K562 (cell line): ENCODE results near the gene METRNL. TPM values are rescaled to one million over a fixed set of nuclear protein-coding genes. Genes with fewer than 3 reads are reported as not detected.

ENCODE experiments used
- ATAC-seq: fragments of 200-7000 bp; cut with Tn5 transposase; 3 replicates; pipeline ENCODE4 v1.9.1; 2020; ENCODE audit warnings: moderate library complexity
- BruUV-seq: library from RNA; stranded (reverse); fragments of 400-500 nt; replicated peaks from 2 replicates; lab custom pipeline; 2021; lab: Mats Ljungman, UMichigan
- CTCF ChIA-PET: fragments of 300-600 bp; formaldehyde crosslinking; extraction: SDS; loops from one replicate; lab custom pipeline; 2021; ENCODE audit warnings: low intra/inter-chr PET ratio; lab: Yijun Ruan, JAX
- POLR2A ChIA-PET: fragments of 300-600, 350-650 bp; sonication (Branson Sonifier 250); formaldehyde crosslinking; extraction: SDS; loops from one replicate; lab custom pipeline; 2021; ENCODE audit warnings: antibody characterized with exemption, inconsistent platforms; lab: Yijun Ruan, JAX
- DNase-seq, 4 experiments: peaks; one replicate each; pipeline versions ENCODE4 v3.0.0 to v3.0.0-alpha.2; 2011 to 2018; ENCODE audit warnings: low spot score in 3 of 4, mixed read lengths in 3 of 4; ENCODE audit errors: extremely low read depth in 1 of 4
- FAIRE-seq: peaks from 2 replicates; lab custom pipeline; 2011; peaks lifted over from hg19 to GRCh38; lab: Jason Lieb, UNC
- H2AFZ ChIP-seq: 2 replicates; pipeline ENCODE4 v1.6.0; 2011; ENCODE audit warnings: low read depth, low read length, control low read depth, inconsistent platforms
- H3K27ac ChIP-seq: fragments of 200-600 bp; 3 replicates; pipeline ENCODE4 v1.8.0; 2011; ENCODE audit warnings: low read depth, mild to moderate bottlenecking, control low read depth, inconsistent platforms, low read length, moderate library complexity, mixed read lengths; ENCODE audit errors: extremely low read depth
- H3K27me3 ChIP-seq, 2 experiments: fragments of 300-600 bp in 1 of 2; 2 replicates in 1 of 2; 3 replicates in 1 of 2; pipeline versions ENCODE4 v1.6.0 to v1.8.0; 2011; ENCODE audit warnings: inconsistent platforms in 2 of 2, low read length in 2 of 2, mild to moderate bottlenecking in 1 of 2, mixed read lengths in 1 of 2, moderate library complexity in 1 of 2; ENCODE audit not compliant: control insufficient read depth in 2 of 2, insufficient read depth in 2 of 2
- H3K36me3 ChIP-seq: fragments of 300-600 bp; 3 replicates; pipeline ENCODE4 v1.8.0; 2011; ENCODE audit warnings: mild to moderate bottlenecking, low read length, inconsistent platforms; ENCODE audit not compliant: control insufficient read depth, insufficient read depth
- H3K4me1 ChIP-seq, 2 experiments: fragments of 200-600 bp in 1 of 2; replicated peaks in 1 of 2; 2 replicates in 1 of 2; 3 replicates in 1 of 2; pipeline versions ENCODE4 v1.5.1 to v1.8.0; 2011; ENCODE audit warnings: inconsistent platforms in 2 of 2, low read length in 2 of 2, mild to moderate bottlenecking in 1 of 2, mixed read lengths in 1 of 2, moderate library complexity in 1 of 2; ENCODE audit not compliant: control insufficient read depth in 2 of 2, insufficient read depth in 2 of 2
- H3K4me2 ChIP-seq: 2 replicates; pipeline ENCODE4 v1.6.1; 2011; ENCODE audit warnings: low read length, control low read depth, inconsistent platforms, mixed read lengths; ENCODE audit not compliant: insufficient read depth
- H3K4me3 ChIP-seq: fragments of 200-600 bp; sonication (generic), shearing (Covaris generic); 2 replicates; pipeline ENCODE4 v1.5.1; 2016; ENCODE audit warnings: control low read depth, inconsistent platforms
- H3K79me2 ChIP-seq: fragments of 200-600 bp; 3 replicates; pipeline ENCODE4 v1.8.0; 2011; ENCODE audit warnings: low read length, inconsistent platforms; ENCODE audit not compliant: control insufficient read depth, insufficient read depth
- H3K9ac ChIP-seq, 2 experiments: 2 replicates each; pipeline versions ENCODE4 v1.6.0 to v1.6.1; 2011; ENCODE audit warnings: low read depth in 2 of 2, low read length in 2 of 2, control low read depth in 1 of 2, inconsistent platforms in 1 of 2, mild to moderate bottlenecking in 1 of 2, mixed read lengths in 1 of 2; ENCODE audit not compliant: insufficient read depth in 1 of 2
- H3K9me1 ChIP-seq: one replicate; pipeline ENCODE4 v1.6.0; 2011; ENCODE audit warnings: inconsistent platforms, mild to moderate bottlenecking, low read length, moderate library complexity; ENCODE audit not compliant: control insufficient read depth, insufficient read depth
- H3K9me3 ChIP-seq: replicated peaks from 2 replicates; pipeline ENCODE4 v1.5.1; 2011; ENCODE audit warnings: low read depth, low read length, inconsistent platforms; ENCODE audit not compliant: control insufficient read depth, insufficient read depth
- H4K20me1 ChIP-seq: replicated peaks from 2 replicates; pipeline ENCODE4 v1.6.1; 2011; ENCODE audit warnings: low read length, inconsistent platforms, mixed read lengths; ENCODE audit not compliant: control insufficient read depth, insufficient read depth
- BDP1 ChIP-seq: IDR thresholded peaks from 3 replicates; pipeline ENCODE4 v1.6.1; 2011; ENCODE audit not compliant: insufficient read length, insufficient read depth
- GATAD2B ChIP-seq: fragments of 450-650 bp; IDR thresholded peaks from 2 replicates; pipeline ENCODE4 v1.6.1; 2017; ENCODE audit warnings: mild to moderate bottlenecking, borderline replicate concordance
- KDM2B ChIP-seq: fragments of 250-450 bp; sonication (Bioruptor Pico); IDR thresholded peaks from 2 replicates; pipeline ENCODE4 v1.8.0; 2021; ENCODE audit warnings: mild to moderate bottlenecking, moderate library complexity
- NONO ChIP-seq, 2 experiments: fragments of 200-400 bp in 1 of 2; fragments of 450-650 bp in 1 of 2; formaldehyde crosslinking in 1 of 2; IDR thresholded peaks; 2 replicates each; pipeline ENCODE4 v1.6.1; 2017; ENCODE audit warnings: low read depth in 2 of 2, mild to moderate bottlenecking in 2 of 2, moderate library complexity in 2 of 2, low read length in 1 of 2
- NR3C1 ChIP-seq: sonication (generic); formaldehyde crosslinking; IDR thresholded peaks from 2 replicates; pipeline ENCODE4 v1.8.1; 2022; ENCODE audit warnings: missing genetic modification reagents
- RB1 ChIP-seq: fragments of 450-650 bp; IDR thresholded peaks from 2 replicates; pipeline ENCODE4 v1.6.1; 2017; ENCODE audit warnings: low read depth, mild to moderate bottlenecking
- RHOXF2B ChIP-seq: fragments of 250-450 bp; sonication (Bioruptor Pico); conservative IDR thresholded peaks from 2 replicates; pipeline ENCODE4 v1.5.1; 2021
- SREBF2 ChIP-seq: sonication (generic); formaldehyde crosslinking; IDR thresholded peaks from 2 replicates; pipeline ENCODE4 v1.4.0; 2020; ENCODE audit warnings: mild to moderate bottlenecking, missing genetic modification reagents
- ZBTB1 ChIP-seq: sonication (generic); formaldehyde crosslinking; IDR thresholded peaks from 2 replicates; pipeline ENCODE4 v1.8.1; 2023; ENCODE audit warnings: missing genetic modification reagents, low read depth, mild to moderate bottlenecking, borderline replicate concordance
- WGBS: fragments of 100-300 bp; shearing (Covaris generic); methylation state at CpG from one replicate; pipeline ENCODE4 v1.1.6; 2016; ENCODE audit warnings: low coverage, mixed read lengths; ENCODE audit not compliant: insufficient coverage; ENCODE audit errors: missing lambda C conversion rate; 5-methylcytosine and 5-hydroxymethylcytosine counted together
- in situ Hi-C: fragments of 300-500 bp; cut with MboI; formaldehyde crosslinking; loops from 4 replicates; pipeline ENCODE4 v1.15.0; 2018; ENCODE audit warnings: inconsistent platforms, mixed read lengths
- intact Hi-C: fragments of 100-400 bp; cut with micrococcal nuclease; formaldehyde crosslinking; loops from 2 replicates; pipeline ENCODE4 v1.14.2; 2022
- polyA plus RNA-seq, 8 experiments: library from polyadenylated mRNA; depleted of rRNA in 4 of 8; stranded (reverse) in 5 of 8; unstranded in 3 of 8; fragments of >200 nt; fragmentation: Nextera tagmentation in 2 of 8; fragmentation: Illumina TruSeq in 1 of 8; extraction: Ambion mirVana in 2 of 8; extraction: Trizol in 1 of 8; gene quantifications; 2 replicates each; pipeline versions ENCODE4 v1.2.1 to v1.2.3, GENCODE V29; 2011 to 2014; ENCODE audit warnings: inconsistent platforms in 1 of 8, missing spikeins in 1 of 8
- total RNA-seq, 7 experiments: library from RNA; depleted of rRNA in 6 of 7; stranded (reverse); fragments of >200 nt in 6 of 7; fragmentation: Illumina TruSeq in 2 of 7; extraction: Trizol in 2 of 7; gene quantifications; 2 replicates each; pipeline versions ENCODE4 v1.2.1 to v1.2.3, GENCODE V29; 2011 to 2021; ENCODE audit warnings: low replicate concordance in 1 of 7
- TF ChIP-seq, protein P1 (sequence below): fragments of 250-450 bp; sonication (Bioruptor Pico); IDR thresholded peaks from 2 replicates; pipeline ENCODE4 v1.9.0; 2021; ENCODE audit warnings: mild to moderate bottlenecking, inconsistent platforms
- TF ChIP-seq, protein P2 (sequence below): fragments of 250-450 bp; sonication (Bioruptor Pico); IDR thresholded peaks from 2 replicates; pipeline ENCODE4 v1.4.0; 2020; ENCODE audit warnings: mild to moderate bottlenecking, moderate library complexity, borderline replicate concordance
- TF ChIP-seq, protein P3 (sequence below): fragments of 450-650 bp; IDR thresholded peaks from 2 replicates; pipeline ENCODE4 v1.6.1; 2016; ENCODE audit warnings: low read depth, mild to moderate bottlenecking, moderate library complexity
- TF ChIP-seq, protein P4 (sequence below), 2 experiments: IDR thresholded peaks; 2 replicates each; pipeline ENCODE4 v1.6.1; 2011; ENCODE audit warnings: borderline replicate concordance in 1 of 2, control low read depth in 1 of 2, low read depth in 1 of 2, low read length in 1 of 2, mild to moderate bottlenecking in 1 of 2, mixed read lengths in 1 of 2, moderate library complexity in 1 of 2; ENCODE audit not compliant: insufficient read depth in 1 of 2, insufficient read length in 1 of 2, poor library complexity in 1 of 2, severe bottlenecking in 1 of 2; ENCODE audit errors: extremely low read depth in 1 of 2

Gene METRNL
- total and polyA plus RNA-seq, 9 of the 15 experiments (the other 6 are each of a cell fraction or from before 2014, with no cell fraction given): 0.17 to 31.8 (median 2.9) TPM

DNA sequence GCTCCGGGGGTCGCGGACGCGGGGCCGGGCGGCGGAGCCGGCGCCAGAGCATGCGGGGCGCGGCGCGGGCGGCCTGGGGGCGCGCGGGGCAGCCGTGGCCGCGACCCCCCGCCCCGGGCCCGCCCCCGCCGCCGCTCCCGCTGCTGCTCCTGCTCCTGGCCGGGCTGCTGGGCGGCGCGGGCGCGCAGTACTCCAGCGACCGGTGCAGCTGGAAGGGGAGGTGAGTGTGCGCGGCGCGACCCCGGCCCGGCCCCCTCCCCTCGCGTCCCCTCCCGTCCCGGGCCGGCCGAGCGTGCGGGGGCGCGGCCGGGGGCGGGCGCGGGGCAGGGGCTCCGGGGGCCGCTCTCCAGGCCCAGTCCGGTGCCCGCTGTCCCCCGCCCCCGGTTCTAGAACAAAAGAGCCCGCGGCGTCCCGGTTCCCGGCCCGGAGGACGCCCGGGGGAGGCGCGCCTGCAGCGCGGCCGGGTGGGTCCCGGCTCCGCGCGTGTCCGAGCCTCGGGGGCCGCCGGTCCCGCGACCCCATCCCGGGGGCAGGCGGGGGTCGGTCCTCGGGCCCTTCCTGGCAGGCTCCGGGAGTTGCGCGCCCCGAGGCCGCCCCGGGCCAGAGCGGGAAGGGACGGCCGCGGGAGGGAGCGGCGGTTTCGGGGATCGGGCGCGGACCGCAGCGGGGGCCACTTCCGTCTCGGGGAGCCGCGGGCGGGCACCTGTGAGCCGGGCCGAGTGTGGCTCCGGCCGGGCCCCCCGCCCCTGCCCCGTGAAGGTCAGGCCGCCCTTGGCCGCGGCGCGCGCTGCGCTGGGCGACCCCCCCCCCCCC is 563 bp downstream of the METRNL start:
- BruUV-seq: no TSS peak
- H4K20me1 ChIP-seq: peaks cover 33% of the 10 kb centered on the region
- H3K9me1 ChIP-seq: peaks cover 3% of the 10 kb centered on the region
- peaks cover 34% of the 10 kb centered on the region; the same call in 2 of the 3 replicates for H3K36me3 ChIP-seq
- peaks cover 7 to 69% of the 10 kb centered on the region in 2 experiments for H3K4me1 ChIP-seq
- H3K27me3 ChIP-seq: peaks cover 0 to 5% of the 10 kb centered on the region in 2 experiments; a peak in 1 of 5 replicates
- H3K9ac ChIP-seq: peak overlapping the region; percentile 68 to 91; a peak in 3 of 4 replicates
- in situ Hi-C loops (no loop called here), intact Hi-C loops (no loop called here)
- H3K79me2 ChIP-seq: peaks cover 46% of the 10 kb centered on the region
- DNase-seq: peak in 3 of 4 experiments; percentile 45 to 61 (median 60)
- H3K4me2 ChIP-seq: peak overlapping the region; percentile 37; the same call in 1 of the 2 replicates
- ChIA-PET POLR2A (interaction anchor here (0.9 kb wide), 1 partner anchor 14 kb away, joined by 5 read pairs; no protein-coding TSS in a partner anchor), CTCF (no interaction called here)
- no peak for FAIRE-seq
- H3K9me3 ChIP-seq: no peaks in the 10 kb centered on the region
- peak overlapping the region; percentile 45; the same call in 1 of the 2 replicates for H2AFZ ChIP-seq
- ATAC-seq: no peak
- WGBS: 0% methylated on average over 12 of the region's 127 CpGs
- peak overlapping the region; percentile 66 for H3K4me3 ChIP-seq
- peak overlapping the region; percentile 75; the same call in 1 of the 3 replicates for H3K27ac ChIP-seq
- TF ChIP-seq RB1: peak; percentile 68
- peak; percentile 66; the same call in 1 of the 2 replicates for TF ChIP-seq KDM2B (CRISPR knock-in tag)
- TF ChIP-seq GATAD2B: peak; percentile 68
- TF ChIP-seq BDP1: no peak
- TF ChIP-seq NR3C1 (CRISPR knock-in tag): no peak
- TF ChIP-seq, protein P1, sequence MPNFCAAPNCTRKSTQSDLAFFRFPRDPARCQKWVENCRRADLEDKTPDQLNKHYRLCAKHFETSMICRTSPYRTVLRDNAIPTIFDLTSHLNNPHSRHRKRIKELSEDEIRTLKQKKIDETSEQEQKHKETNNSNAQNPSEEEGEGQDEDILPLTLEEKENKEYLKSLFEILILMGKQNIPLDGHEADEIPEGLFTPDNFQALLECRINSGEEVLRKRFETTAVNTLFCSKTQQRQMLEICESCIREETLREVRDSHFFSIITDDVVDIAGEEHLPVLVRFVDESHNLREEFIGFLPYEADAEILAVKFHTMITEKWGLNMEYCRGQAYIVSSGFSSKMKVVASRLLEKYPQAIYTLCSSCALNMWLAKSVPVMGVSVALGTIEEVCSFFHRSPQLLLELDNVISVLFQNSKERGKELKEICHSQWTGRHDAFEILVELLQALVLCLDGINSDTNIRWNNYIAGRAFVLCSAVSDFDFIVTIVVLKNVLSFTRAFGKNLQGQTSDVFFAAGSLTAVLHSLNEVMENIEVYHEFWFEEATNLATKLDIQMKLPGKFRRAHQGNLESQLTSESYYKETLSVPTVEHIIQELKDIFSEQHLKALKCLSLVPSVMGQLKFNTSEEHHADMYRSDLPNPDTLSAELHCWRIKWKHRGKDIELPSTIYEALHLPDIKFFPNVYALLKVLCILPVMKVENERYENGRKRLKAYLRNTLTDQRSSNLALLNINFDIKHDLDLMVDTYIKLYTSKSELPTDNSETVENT: no peak
- TF ChIP-seq, protein P2, sequence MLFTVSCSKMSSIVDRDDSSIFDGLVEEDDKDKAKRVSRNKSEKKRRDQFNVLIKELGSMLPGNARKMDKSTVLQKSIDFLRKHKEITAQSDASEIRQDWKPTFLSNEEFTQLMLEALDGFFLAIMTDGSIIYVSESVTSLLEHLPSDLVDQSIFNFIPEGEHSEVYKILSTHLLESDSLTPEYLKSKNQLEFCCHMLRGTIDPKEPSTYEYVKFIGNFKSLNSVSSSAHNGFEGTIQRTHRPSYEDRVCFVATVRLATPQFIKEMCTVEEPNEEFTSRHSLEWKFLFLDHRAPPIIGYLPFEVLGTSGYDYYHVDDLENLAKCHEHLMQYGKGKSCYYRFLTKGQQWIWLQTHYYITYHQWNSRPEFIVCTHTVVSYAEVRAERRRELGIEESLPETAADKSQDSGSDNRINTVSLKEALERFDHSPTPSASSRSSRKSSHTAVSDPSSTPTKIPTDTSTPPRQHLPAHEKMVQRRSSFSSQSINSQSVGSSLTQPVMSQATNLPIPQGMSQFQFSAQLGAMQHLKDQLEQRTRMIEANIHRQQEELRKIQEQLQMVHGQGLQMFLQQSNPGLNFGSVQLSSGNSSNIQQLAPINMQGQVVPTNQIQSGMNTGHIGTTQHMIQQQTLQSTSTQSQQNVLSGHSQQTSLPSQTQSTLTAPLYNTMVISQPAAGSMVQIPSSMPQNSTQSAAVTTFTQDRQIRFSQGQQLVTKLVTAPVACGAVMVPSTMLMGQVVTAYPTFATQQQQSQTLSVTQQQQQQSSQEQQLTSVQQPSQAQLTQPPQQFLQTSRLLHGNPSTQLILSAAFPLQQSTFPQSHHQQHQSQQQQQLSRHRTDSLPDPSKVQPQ (CRISPR knock-in tag): no peak
- TF ChIP-seq, protein P3, sequence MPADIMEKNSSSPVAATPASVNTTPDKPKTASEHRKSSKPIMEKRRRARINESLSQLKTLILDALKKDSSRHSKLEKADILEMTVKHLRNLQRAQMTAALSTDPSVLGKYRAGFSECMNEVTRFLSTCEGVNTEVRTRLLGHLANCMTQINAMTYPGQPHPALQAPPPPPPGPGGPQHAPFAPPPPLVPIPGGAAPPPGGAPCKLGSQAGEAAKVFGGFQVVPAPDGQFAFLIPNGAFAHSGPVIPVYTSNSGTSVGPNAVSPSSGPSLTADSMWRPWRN: no peak
- no peak for TF ChIP-seq SREBF2 (CRISPR knock-in tag)
- TF ChIP-seq, protein P4, sequence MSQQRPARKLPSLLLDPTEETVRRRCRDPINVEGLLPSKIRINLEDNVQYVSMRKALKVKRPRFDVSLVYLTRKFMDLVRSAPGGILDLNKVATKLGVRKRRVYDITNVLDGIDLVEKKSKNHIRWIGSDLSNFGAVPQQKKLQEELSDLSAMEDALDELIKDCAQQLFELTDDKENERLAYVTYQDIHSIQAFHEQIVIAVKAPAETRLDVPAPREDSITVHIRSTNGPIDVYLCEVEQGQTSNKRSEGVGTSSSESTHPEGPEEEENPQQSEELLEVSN (IDR thresholded peaks at IDR 0.05; ENCODE audit: borderline replicate concordance in 1 of 2, extremely low read depth in 1 of 2, insufficient read depth in 1 of 2, insufficient read length in 1 of 2, low read depth in 1 of 2, low read length in 1 of 2, poor library complexity in 1 of 2, severe bottlenecking in 1 of 2): peak in 1 of 2 experiments; percentile 4
- peak in 1 of 2 experiments; percentile 36; a peak in 1 of 4 replicates for TF ChIP-seq NONO (IDR thresholded peaks at IDR 0.05; ENCODE audit: low read depth in 2 of 2, low read length in 1 of 2)
- no peak for TF ChIP-seq RHOXF2B (CRISPR knock-in tag)
- peak; percentile 55; the same call in 1 of the 2 replicates for TF ChIP-seq ZBTB1 (CRISPR knock-in tag)
